ENCODE data around the gene KCNJ6.

DNA sequence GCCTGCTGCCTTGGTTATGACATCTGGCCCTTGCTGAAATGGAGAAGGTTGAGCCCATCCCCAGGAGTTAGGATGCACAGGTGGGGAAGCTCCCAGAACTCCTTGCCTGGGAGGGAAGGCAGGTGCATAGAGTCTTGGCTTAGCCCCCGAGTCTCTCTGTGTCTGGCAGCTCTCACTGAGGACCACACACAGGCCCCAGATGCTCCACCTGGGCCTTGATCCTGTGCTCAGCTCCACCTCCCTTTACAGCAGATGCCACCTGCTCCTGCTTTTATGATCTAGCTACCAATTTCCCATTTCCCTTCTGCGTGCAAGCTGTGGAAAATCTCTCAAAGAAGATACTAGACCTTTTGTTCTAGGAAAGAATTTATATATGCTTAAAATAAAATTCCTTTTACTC is 28.8 kb upstream of the KCNJ6 start:
- TF ChIP-seq, protein P1, sequence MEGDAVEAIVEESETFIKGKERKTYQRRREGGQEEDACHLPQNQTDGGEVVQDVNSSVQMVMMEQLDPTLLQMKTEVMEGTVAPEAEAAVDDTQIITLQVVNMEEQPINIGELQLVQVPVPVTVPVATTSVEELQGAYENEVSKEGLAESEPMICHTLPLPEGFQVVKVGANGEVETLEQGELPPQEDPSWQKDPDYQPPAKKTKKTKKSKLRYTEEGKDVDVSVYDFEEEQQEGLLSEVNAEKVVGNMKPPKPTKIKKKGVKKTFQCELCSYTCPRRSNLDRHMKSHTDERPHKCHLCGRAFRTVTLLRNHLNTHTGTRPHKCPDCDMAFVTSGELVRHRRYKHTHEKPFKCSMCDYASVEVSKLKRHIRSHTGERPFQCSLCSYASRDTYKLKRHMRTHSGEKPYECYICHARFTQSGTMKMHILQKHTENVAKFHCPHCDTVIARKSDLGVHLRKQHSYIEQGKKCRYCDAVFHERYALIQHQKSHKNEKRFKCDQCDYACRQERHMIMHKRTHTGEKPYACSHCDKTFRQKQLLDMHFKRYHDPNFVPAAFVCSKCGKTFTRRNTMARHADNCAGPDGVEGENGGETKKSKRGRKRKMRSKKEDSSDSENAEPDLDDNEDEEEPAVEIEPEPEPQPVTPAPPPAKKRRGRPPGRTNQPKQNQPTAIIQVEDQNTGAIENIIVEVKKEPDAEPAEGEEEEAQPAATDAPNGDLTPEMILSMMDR (IDR thresholded peaks at IDR 0.05): no peak
- TF ChIP-seq POLR2A (IDR thresholded peaks at IDR 0.05) (no peak), POLR2AphosphoS5 (IDR thresholded peaks at IDR 0.05; ENCODE audit: insufficient read depth in 1 of 2, low read depth in 1 of 2) (no peak)
